CD4-positive, alpha-beta memory T cell (primary cell): Measurements from ENCODE around the gene HSD3B1. TPM values are rescaled to one million over a fixed set of nuclear protein-coding genes. Genes with fewer than 3 reads are reported as not detected.

ENCODE experiments used
- CTCF ChIA-PET: fragments of 350-600 bp; sonication (Branson Sonifier 250); formaldehyde crosslinking; loops from one replicate; lab custom pipeline; 2021; ENCODE audit warnings: inconsistent platforms; ENCODE audit not compliant: partially characterized antibody; lab: Charles Lee
- POLR2A ChIA-PET: fragments of 350-600 bp; sonication (Branson Sonifier 250); formaldehyde crosslinking; loops from one replicate; lab custom pipeline; 2021; ENCODE audit not compliant: partially characterized antibody; lab: Charles Lee
- DNase-seq, 5 donors: peaks; one replicate each; pipeline versions ENCODE4 v3.0.0 to v3.0.0-alpha.2; 2020 to 2022; ENCODE audit warnings: mixed read lengths in 1 of 5
- H3K27ac ChIP-seq: one replicate; pipeline ENCODE4 v1.7.0; 2013; ENCODE audit warnings: low read depth, low read length
- H3K27me3 ChIP-seq: 2 replicates; pipeline ENCODE4 v1.7.0; 2013; ENCODE audit warnings: mild to moderate bottlenecking, low read length, moderate library complexity; ENCODE audit not compliant: insufficient read depth
- H3K36me3 ChIP-seq: 2 replicates; pipeline ENCODE4 v1.7.0; 2013; ENCODE audit warnings: mild to moderate bottlenecking, low read length, moderate library complexity; ENCODE audit not compliant: insufficient read depth
- H3K4me1 ChIP-seq: 2 replicates; pipeline ENCODE4 v1.7.0; 2013; ENCODE audit warnings: mild to moderate bottlenecking, low read length, moderate library complexity; ENCODE audit not compliant: insufficient read depth
- H3K4me3 ChIP-seq, 2 donors: one replicate each; pipeline ENCODE4 v1.7.0; 2013; ENCODE audit warnings: low read length in 2 of 2, mild to moderate bottlenecking in 1 of 2
- H3K9me3 ChIP-seq, 2 donors: one replicate each; pipeline ENCODE4 v1.7.0; 2013; ENCODE audit warnings: low read length in 2 of 2, control low read depth in 1 of 2; ENCODE audit not compliant: control insufficient read depth in 1 of 2
- H3K27ac Mint-ChIP-seq, 7 donors: one replicate each; pipeline ENCODE4 v1.8.0; 2020 to 2021; ENCODE audit warnings: mixed read lengths in 7 of 7, mild to moderate bottlenecking in 6 of 7, inconsistent platforms in 3 of 7, moderate library complexity in 3 of 7
- H3K27me3 Mint-ChIP-seq, 2 donors: one replicate each; pipeline ENCODE4 v1.8.0; 2020 to 2021; ENCODE audit warnings: mixed read lengths in 2 of 2
- H3K36me3 Mint-ChIP-seq, 2 donors: one replicate each; pipeline ENCODE4 v1.8.0; 2020 to 2021; ENCODE audit warnings: mixed read lengths in 2 of 2, inconsistent platforms in 1 of 2, mild to moderate bottlenecking in 1 of 2
- H3K4me1 Mint-ChIP-seq, 4 donors: one replicate each; pipeline ENCODE4 v1.8.0; 2020 to 2021; ENCODE audit warnings: mixed read lengths in 4 of 4, mild to moderate bottlenecking in 1 of 4
- H3K4me3 Mint-ChIP-seq, 8 donors: one replicate each; pipeline ENCODE4 v1.8.0; 2020 to 2021; ENCODE audit warnings: mixed read lengths in 8 of 8, mild to moderate bottlenecking in 7 of 8, moderate library complexity in 6 of 8, inconsistent platforms in 3 of 8
- H3K9me3 Mint-ChIP-seq, 8 donors: one replicate each; pipeline ENCODE4 v1.8.0; 2020 to 2021; ENCODE audit warnings: mixed read lengths in 8 of 8, mild to moderate bottlenecking in 5 of 8, inconsistent platforms in 3 of 8, moderate library complexity in 1 of 8
- intact Hi-C: fragments of 100-400 bp; cut with micrococcal nuclease; formaldehyde crosslinking; loops from one replicate; pipeline ENCODE4 v1.15.1; 2023
- polyA plus RNA-seq, 2 donors: library from polyadenylated mRNA; unstranded; fragments of 300-500 nt; fragmentation: Illumina TruSeq; gene quantifications; one replicate each; pipeline ENCODE4 v1.2.3, GENCODE V29; 2021
- total RNA-seq, 2 experiments: library from RNA; stranded (reverse); gene quantifications; one replicate each; pipeline ENCODE4 v1.2.3, GENCODE V29; 2021

Gene HSD3B1
- total and polyA plus RNA-seq, 4 experiments from 2014 or later, result not detected

DNA sequence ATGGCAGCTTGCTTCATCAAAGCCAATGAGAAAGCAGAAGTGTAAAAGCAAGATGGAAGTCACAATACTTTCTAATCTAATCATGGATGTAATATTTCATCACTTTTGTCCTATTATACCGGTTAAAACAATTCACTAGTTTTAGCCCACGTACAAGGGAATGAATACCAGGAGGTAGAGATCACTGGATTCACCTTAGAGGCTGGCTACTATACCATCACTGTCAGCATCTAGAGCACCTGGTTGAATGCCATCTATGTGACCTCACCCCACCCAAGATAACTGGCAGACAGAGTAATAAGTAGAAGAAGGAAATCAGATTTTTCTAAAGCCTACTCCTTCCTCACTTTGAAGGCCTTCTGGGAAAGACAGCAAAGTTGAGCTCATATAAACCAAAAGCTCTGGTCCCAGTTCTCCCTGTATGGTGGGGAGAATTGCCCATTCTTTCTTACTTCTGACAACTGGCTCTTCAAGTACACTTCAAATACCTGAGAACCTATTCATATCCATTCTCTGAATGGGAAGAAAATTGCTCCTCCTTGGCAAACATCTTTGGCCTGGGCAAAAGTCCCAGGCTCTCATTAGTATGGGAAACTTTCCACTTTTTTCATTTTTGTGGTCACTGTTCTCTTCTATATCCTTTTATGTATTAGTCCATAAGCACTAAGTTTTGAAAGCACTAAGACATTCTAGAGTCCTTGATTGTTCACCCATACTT lies 24.8 kb downstream of the HSD3B1 start:
- no peak overlapping the region for H3K4me3 ChIP-seq
- Mint-ChIP-seq H3K4me1 (no peaks in the 10 kb centered on the region), H3K4me3 (no peak overlapping the region), H3K27ac (no peak overlapping the region), H3K36me3 (no peaks in the 10 kb centered on the region), H3K27me3 (peaks cover 3 to 8% of the 10 kb centered on the region in 2 donors), H3K9me3 (peaks cover 0 to 25% (median 6%) of the 10 kb centered on the region in 8 donors)
- no peaks in the 10 kb centered on the region for H3K9me3 ChIP-seq
- no peak overlapping the region for H3K27ac ChIP-seq
- H3K4me1 ChIP-seq, result no peaks in the 10 kb centered on the region
- no peak for DNase-seq
- ChIA-PET CTCF (no interaction called here), POLR2A (no interaction called here)
- no peaks in the 10 kb centered on the region for H3K27me3 ChIP-seq
- H3K36me3 ChIP-seq, result no peaks in the 10 kb centered on the region
- intact Hi-C loops, result no loop called here

DNA sequence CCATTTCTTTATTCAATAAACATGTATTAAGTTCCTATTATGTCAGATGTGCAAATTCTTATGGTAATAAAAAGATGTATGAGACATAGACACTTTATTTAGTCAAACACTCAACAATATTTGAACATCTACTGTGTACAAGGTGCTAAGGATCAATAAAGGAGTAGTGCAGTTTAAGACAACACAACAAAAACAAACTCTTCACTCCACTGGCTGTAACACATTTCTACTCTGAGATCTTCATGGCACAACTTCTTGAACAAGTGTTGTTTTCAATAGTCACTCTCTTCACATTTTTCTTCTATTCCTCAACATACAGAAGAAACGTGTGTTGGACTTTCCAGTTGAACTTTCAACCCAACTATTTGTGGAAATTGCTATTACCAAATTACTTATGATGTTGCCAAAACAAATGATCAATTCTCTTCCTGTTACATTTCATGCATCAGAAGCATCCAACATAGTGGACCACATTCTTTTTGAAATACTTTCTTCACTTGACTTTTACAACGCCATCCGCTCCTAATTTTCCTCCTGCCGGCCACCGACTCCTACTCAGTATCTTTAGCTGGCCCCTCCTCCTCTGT lies 25.4 kb downstream of the HSD3B1 start:
- ChIA-PET CTCF (no interaction called here), POLR2A (no interaction called here)
- Mint-ChIP-seq H3K27ac (no peak overlapping the region), H3K36me3 (no peaks in the 10 kb centered on the region), H3K9me3 (peaks cover 0 to 21% (median 6%) of the 10 kb centered on the region in 8 donors), H3K4me1 (no peaks in the 10 kb centered on the region), H3K27me3 (peaks cover 3 to 8% of the 10 kb centered on the region in 2 donors), H3K4me3 (no peak overlapping the region)
- no peaks in the 10 kb centered on the region for H3K9me3 ChIP-seq
- H3K27ac ChIP-seq, result no peak overlapping the region
- H3K4me3 ChIP-seq, result no peak overlapping the region
- no peaks in the 10 kb centered on the region for H3K4me1 ChIP-seq
- H3K27me3 ChIP-seq, result no peaks in the 10 kb centered on the region
- no peak for DNase-seq
- H3K36me3 ChIP-seq, result no peaks in the 10 kb centered on the region
- intact Hi-C loops, result no loop called here

DNA sequence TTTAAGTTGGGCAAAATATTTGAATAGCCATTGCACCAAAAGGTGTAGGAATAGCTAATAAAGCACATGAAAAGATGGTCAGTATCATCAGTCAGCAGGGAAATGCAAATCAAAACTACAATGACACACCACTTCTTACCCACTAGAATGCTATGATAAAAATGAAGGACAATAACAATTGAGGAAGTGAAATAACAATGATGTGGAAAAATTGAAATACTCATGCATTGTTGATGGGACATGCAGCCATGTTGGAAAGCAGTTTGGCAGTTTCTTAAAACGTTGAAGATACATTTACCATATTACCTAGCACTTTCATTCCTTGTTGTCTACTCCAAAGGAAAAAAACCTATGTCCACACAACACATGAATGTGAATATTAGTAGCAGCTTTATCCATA lies 28.4 kb downstream of the HSD3B1 start:
- peaks cover 3 to 11% of the 10 kb centered on the region in 2 donors for H3K27me3 Mint-ChIP-seq
- no peak for DNase-seq
- no peak overlapping the region for H3K4me3 Mint-ChIP-seq
- H3K36me3 ChIP-seq, result no peaks in the 10 kb centered on the region
- no peak overlapping the region for H3K27ac ChIP-seq
- no peaks in the 10 kb centered on the region for H3K36me3 Mint-ChIP-seq
- H3K27me3 ChIP-seq, result no peaks in the 10 kb centered on the region
- H3K9me3 ChIP-seq, result no peaks in the 10 kb centered on the region
- no peaks in the 10 kb centered on the region for H3K4me1 ChIP-seq
- H3K27ac Mint-ChIP-seq, result no peak overlapping the region
- H3K4me1 Mint-ChIP-seq, result no peaks in the 10 kb centered on the region
- intact Hi-C loops, result no loop called here
- CTCF ChIA-PET, result no interaction called here
- POLR2A ChIA-PET, result no interaction called here
- H3K9me3 Mint-ChIP-seq, result peaks cover 0 to 9% (median 5%) of the 10 kb centered on the region in 8 donors
- H3K4me3 ChIP-seq, result no peak overlapping the region

DNA sequence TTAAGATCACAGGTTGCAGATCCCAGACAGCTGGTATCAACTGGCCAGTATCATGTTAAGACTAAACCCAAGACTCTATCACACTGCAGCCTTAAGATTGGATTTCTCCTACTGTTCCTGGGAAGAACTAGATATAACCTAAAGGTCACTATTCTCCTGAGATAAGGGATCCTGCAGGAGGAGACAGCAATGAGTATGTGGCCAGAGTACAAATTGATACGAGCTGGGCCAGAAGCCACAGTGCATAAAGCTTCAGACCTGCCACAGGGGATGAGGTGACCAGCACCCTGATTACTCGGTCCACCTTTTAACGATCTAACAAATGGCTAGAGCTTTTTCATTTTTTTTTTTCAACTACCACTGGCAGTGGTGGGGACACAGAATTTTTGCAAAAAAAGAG lies 31.0 kb downstream of the HSD3B1 start:
- no peak overlapping the region for H3K27ac ChIP-seq
- Mint-ChIP-seq H3K27me3 (peaks cover 3 to 5% of the 10 kb centered on the region in 2 donors), H3K9me3 (peaks cover 0 to 6% (median 0%) of the 10 kb centered on the region in 8 donors), H3K4me1 (no peaks in the 10 kb centered on the region), H3K27ac (no peak overlapping the region), H3K36me3 (no peaks in the 10 kb centered on the region), H3K4me3 (no peak overlapping the region)
- no peaks in the 10 kb centered on the region for H3K4me1 ChIP-seq
- ChIA-PET CTCF (no interaction called here), POLR2A (no interaction called here)
- H3K9me3 ChIP-seq, result no peaks in the 10 kb centered on the region
- no peak overlapping the region for H3K4me3 ChIP-seq
- no peaks in the 10 kb centered on the region for H3K36me3 ChIP-seq
- no peaks in the 10 kb centered on the region for H3K27me3 ChIP-seq
- intact Hi-C loops, result no loop called here
- DNase-seq, result no peak

DNA sequence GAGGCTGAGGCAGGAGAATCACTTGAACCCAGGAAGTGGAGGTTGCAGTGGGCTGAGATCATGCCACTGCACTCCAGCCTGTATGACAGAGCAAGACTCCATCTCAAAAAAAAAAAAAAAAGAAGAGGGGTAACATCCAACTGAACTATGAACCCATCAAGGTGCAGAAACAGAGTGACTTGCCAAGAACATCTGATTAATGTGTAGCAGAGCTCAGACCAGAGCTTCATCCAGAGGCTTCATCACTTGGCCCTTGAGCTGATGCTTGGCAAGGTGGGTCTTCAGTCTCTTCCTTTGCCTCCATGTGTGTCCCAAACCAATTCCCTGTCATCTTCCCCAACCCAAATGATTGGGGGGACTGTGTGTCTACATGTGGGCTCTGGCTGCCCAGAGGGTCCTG lies 32.6 kb downstream of the HSD3B1 start:
- Mint-ChIP-seq H3K27ac (no peak overlapping the region), H3K4me1 (no peaks in the 10 kb centered on the region), H3K36me3 (no peaks in the 10 kb centered on the region), H3K9me3 (peaks cover 0 to 2% (median 0%) of the 10 kb centered on the region in 8 donors), H3K27me3 (peaks cover 3 to 5% of the 10 kb centered on the region in 2 donors), H3K4me3 (no peak overlapping the region)
- H3K36me3 ChIP-seq, result no peaks in the 10 kb centered on the region
- no peak for DNase-seq
- no peaks in the 10 kb centered on the region for H3K9me3 ChIP-seq
- H3K4me1 ChIP-seq, result no peaks in the 10 kb centered on the region
- CTCF ChIA-PET, result no interaction called here
- no peak overlapping the region for H3K27ac ChIP-seq
- intact Hi-C loops, result no loop called here
- H3K27me3 ChIP-seq, result no peaks in the 10 kb centered on the region
- H3K4me3 ChIP-seq, result no peak overlapping the region
- POLR2A ChIA-PET, result no interaction called here

DNA sequence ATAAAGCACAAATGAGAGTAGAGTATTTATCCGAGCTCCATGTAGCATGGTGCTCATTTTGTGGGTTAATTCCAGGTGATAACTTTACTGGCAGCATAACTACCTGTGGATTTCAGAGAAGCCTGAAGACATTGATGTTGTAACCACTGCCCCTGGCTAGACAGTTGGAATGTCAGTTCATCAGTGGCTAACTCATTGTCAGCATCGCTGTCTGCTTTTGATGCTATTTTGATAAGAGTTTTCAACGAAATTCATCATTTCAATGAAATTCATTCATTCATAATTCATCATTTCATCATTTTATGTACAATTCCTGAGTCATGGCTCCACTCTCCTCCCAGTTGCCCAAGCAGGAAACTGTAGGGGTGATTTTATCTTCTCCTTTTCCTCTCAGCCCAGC lies 34.4 kb downstream of the HSD3B1 start:
- no peak overlapping the region for H3K4me3 ChIP-seq
- H3K36me3 Mint-ChIP-seq, result no peaks in the 10 kb centered on the region
- no peak overlapping the region for H3K4me3 Mint-ChIP-seq
- H3K4me1 Mint-ChIP-seq, result no peaks in the 10 kb centered on the region
- H3K4me1 ChIP-seq, result no peaks in the 10 kb centered on the region
- ChIA-PET POLR2A (no interaction called here), CTCF (no interaction called here)
- H3K36me3 ChIP-seq, result no peaks in the 10 kb centered on the region
- no peaks in the 10 kb centered on the region for H3K9me3 ChIP-seq
- no peak for DNase-seq
- H3K27me3 Mint-ChIP-seq, result peaks cover 3 to 6% of the 10 kb centered on the region in 2 donors
- no peak overlapping the region for H3K27ac ChIP-seq
- intact Hi-C loops, result no loop called here
- H3K27ac Mint-ChIP-seq, result no peak overlapping the region
- no peaks in the 10 kb centered on the region for H3K27me3 ChIP-seq
- peaks cover 0 to 2% (median 0%) of the 10 kb centered on the region in 8 donors for H3K9me3 Mint-ChIP-seq

DNA sequence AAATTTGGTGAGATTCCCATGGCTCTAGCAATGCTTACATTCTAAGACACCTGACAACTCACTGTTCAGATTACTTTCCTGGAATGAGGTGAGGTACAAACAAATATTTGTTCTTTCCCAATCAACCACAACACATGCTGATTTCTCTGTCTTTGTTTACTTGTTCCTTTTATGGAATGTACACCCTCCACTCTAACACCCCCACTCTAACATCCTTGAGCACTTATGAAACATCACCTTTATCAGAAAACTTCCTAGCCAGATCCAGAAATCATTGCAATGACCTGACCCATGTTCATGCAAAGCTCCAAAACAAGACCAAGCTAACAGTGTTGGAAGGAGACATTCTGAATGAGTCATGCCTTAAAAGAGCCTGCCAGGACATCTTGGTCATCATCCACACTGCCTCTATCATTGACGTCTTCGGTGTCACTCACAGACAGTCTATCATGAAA lies 35.5 kb downstream of the HSD3B1 start:
- Histone ChIP-seq H3K27me3 (no peaks in the 10 kb centered on the region), H3K4me3 (no peak overlapping the region), H3K27ac (no peak overlapping the region), H3K9me3 (no peaks in the 10 kb centered on the region), H3K4me1 (no peaks in the 10 kb centered on the region), H3K36me3 (no peaks in the 10 kb centered on the region)
- H3K27ac Mint-ChIP-seq, result no peak overlapping the region
- no peak for DNase-seq
- H3K36me3 Mint-ChIP-seq, result no peaks in the 10 kb centered on the region
- ChIA-PET POLR2A (no interaction called here), CTCF (no interaction called here)
- no peak overlapping the region for H3K4me3 Mint-ChIP-seq
- H3K4me1 Mint-ChIP-seq, result no peaks in the 10 kb centered on the region
- peaks cover 0 to 2% (median 0%) of the 10 kb centered on the region in 8 donors for H3K9me3 Mint-ChIP-seq
- peaks cover 3 to 6% of the 10 kb centered on the region in 2 donors for H3K27me3 Mint-ChIP-seq
- intact Hi-C loops, result no loop called here
